C4-2B (cell line): ENCODE results near the gene CRELD2.

Experiments used
- H3K27ac ChIP-seq: fragments of 450-650 bp; 2 replicates; pipeline ENCODE4 v1.5.1; 2017
- ZFX ChIP-seq: fragments of 450-650 bp; IDR thresholded peaks from 2 replicates; pipeline ENCODE4 v1.6.1; 2017
- TF ChIP-seq, protein P1 (sequence below): fragments of 450-650 bp; conservative IDR thresholded peaks from 2 replicates; pipeline ENCODE4 v1.5.1; 2017; ENCODE audit warnings: mild to moderate bottlenecking

The CRELD2 gene

DNA sequence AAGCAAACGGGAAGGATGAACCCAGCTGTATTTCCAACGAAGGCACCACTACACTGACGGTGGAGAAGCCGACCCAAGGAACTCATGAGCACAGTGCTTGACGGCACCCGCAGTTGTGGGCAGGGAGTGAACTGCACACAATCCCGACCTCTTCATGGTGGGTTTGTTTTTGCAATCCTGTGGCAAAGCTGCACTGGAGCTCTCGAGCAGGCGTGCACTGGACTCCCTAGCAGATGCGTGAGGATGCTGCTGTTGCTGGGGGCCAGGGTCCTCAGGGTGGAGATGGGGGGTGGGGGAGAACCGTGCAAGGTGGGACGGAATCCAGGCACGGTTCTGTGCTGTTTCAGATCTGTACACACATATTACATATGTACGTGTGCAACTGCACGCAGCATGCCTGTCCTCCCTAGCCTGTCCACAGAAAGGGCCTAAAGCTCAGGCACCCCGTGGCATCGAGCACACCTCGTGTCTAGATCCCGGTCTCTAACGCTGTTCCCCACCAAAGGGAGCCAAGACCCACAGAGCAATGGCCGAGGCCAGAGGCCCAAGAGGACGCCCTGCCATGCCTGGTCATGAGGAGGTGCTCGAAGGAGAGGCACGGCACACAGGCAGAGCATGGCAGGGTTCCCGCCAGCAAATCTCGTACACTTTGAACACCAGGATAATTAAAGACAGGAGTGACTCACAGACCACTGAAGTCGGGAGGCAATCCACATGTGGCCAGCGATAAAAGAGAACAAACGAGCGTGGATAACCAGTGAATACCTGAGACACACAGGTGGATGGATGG lies 17.8 kb upstream of the CRELD2 start:
- no peak overlapping the region for H3K27ac ChIP-seq
- TF ChIP-seq ZFX: no peak
- TF ChIP-seq, protein P1, sequence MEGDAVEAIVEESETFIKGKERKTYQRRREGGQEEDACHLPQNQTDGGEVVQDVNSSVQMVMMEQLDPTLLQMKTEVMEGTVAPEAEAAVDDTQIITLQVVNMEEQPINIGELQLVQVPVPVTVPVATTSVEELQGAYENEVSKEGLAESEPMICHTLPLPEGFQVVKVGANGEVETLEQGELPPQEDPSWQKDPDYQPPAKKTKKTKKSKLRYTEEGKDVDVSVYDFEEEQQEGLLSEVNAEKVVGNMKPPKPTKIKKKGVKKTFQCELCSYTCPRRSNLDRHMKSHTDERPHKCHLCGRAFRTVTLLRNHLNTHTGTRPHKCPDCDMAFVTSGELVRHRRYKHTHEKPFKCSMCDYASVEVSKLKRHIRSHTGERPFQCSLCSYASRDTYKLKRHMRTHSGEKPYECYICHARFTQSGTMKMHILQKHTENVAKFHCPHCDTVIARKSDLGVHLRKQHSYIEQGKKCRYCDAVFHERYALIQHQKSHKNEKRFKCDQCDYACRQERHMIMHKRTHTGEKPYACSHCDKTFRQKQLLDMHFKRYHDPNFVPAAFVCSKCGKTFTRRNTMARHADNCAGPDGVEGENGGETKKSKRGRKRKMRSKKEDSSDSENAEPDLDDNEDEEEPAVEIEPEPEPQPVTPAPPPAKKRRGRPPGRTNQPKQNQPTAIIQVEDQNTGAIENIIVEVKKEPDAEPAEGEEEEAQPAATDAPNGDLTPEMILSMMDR: no peak

DNA sequence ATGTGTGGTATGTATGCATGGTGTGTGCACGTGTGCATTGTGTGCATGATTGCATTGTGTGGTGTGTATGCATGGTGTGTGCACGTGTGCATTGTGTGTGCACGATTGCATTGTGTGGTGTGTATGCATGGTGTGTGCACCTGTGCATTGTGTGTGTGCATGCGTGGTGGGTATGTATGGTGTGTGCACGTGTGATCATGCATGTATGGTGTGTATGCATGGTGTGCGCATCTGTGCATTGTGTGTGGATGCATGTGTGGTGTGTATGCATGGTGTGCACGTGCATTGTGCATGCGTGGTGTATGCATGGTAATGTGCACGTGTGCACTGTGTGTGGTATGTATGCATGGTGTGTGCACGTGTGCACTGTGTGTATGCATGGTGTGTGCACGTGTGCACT lies 17.0 kb upstream of the CRELD2 start:
- TF ChIP-seq ZFX: no peak
- TF ChIP-seq, protein P1: no peak
- H3K27ac ChIP-seq: no peak overlapping the region

DNA sequence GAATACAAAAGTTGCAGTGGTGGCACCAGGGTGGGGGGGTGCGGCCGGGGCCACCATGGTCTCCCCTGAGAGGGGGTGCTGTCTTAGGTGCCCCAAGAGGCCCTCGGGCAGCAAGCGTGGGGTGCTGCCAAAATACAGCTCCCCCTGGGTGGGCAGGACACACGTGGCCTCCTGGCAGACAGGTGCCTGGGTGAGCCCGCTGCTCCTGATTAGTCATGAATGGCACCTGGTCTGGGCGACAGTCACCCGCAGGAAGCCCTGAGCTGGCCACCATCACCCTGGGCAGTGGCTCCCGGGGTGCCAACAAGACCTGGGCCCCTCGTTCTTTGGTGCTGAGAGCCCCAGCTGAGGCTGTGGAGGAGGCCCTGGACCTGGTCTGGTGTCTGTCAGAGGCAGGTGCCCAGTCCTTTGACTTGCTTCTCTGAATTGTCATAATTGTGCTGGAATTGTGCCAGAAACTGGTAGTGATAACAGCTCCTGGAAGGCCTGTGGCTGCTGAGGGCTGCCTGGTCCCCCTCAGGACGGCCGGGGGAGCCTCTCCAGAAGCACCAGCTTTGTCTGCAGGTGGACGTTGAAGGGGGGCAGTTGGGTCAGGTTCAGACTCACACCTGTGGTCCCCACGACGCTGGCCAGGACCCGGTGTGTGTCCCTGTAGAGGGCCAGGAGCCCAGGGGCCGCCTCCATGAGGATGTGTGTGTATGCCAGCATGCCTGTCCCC lies 15.0 kb upstream of the CRELD2 start:
- no peak overlapping the region for H3K27ac ChIP-seq
- TF ChIP-seq, protein P1: no peak

DNA sequence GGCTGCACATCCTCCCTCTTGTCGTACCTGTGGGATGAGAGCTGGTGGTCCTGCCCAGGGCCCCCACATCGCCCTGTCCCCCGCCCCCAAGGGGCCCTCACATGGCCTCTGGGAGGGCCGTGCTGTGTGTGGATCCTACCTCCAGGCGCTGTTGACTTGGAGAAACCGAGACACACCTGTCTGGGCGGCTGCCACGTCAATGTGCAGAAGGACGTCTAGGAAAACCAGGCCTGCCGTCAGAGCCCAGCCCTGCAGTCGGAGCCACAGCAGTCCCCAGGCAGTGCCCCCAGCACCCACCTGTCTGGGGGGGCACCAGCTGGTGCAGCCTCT lies 14.4 kb upstream of the CRELD2 start:
- TF ChIP-seq, protein P1: no peak
- TF ChIP-seq ZFX: no peak
- no peak overlapping the region for H3K27ac ChIP-seq

DNA sequence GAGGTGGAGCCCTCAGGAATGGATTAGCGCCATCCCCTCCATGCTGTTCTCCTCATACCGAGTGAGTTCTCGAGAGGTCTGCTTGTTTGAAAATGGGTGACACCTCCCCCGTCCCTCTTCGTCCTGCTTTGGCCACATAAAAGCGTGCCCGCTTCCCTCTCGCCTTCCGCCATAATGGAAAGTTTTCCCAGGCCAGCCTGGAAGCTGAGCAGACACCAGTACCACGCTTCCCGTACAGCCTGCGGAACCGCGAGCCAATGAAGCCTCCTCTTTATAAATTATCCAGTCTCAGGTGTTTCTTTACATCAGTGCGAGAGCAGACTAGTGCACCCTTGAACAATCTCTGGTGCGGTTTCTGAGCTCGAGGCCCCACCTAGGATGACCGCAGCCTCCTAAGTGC lies 13.0 kb upstream of the CRELD2 start:
- TF ChIP-seq, protein P1: no peak
- TF ChIP-seq ZFX: no peak

DNA sequence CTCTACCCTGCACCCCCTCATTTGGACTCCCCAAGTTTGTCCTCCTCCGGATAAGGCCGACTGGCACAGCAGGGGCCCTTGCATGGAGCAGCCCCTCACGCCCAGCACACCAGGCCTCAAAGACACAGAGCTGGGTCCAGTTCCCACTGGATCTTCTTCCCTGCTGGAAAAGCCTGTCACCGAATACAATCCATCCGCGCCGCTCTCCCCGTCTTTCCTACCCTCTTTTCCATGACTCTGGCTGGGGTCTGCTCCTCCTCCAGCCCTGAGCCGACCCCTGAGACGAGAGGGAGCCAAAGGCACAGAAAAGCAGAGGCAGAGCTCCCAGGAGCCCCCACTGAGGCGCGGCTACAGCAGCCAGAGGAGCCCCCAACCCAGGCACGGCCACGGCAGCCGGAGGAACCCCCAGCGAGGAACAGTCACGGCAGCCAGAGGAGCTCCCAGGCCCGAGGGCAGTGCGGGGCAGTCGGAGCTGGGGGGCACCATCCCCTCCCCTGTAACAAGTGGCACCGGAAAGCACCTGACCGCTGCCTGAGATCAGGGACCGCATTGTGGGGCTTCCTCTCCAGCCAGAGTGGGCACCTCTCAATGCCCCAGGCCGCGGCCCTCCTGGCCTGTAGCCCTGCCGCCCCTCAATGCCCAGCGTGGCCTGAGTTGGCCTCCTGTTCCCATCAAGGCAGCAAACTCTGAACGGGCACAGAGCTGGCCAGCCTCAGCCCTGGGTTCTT lies 12.2 kb upstream of the CRELD2 start:
- TF ChIP-seq ZFX: no peak
- TF ChIP-seq, protein P1: no peak

More for the DNA sequence above, 13.0 kb upstream of the CRELD2 start:
- H3K27ac ChIP-seq: no peak overlapping the region

DNA sequence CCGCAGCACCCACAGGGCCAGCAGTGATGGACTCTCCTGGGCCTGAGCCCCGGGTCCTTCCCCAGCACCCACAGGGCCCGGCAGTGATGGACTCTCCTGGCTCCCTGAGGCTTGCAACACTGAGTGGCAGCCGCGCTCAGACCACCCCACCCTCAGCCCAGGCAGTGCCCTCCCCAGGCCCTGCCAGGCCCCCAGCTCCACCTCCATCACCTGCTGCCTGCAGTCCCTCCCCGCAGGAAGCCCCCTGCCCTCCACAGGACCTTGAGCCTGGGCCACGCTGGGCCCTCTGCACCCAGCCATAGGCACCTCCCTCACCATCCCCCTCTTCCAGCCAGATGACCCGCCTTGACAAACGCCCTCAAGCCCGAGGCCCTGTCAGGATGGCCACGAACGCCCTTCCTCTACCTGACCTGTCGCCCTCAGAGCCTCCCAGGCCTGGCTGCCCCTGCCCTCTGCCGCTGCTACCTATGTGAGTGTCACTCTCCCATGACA lies 11.6 kb upstream of the CRELD2 start:
- TF ChIP-seq ZFX: no peak
- H3K27ac ChIP-seq: no peak overlapping the region

More for the DNA sequence above, 12.2 kb upstream of the CRELD2 start:
- H3K27ac ChIP-seq: no peak overlapping the region
